HTERT RPE-1 (cell line): ENCODE results near the gene ZNF385B.

Experiments used
- in situ Hi-C: fragments of 300-500 bp; cut with MboI; formaldehyde crosslinking; loops from 4 replicates; pipeline ENCODE4 v1.14.3; 2020; ENCODE audit warnings: low sequenced_read_pairs

ZNF385B gene

GRCh38 chr2:179691235-179691634, 170.2 kb downstream of the ZNF385B start:
- in situ Hi-C loops, result no loop called here

- in situ Hi-C loops, result no loop called here
Measured at GRCh38 chr2:179686718-179687342, 174.6 kb downstream of the ZNF385B start.

- in situ Hi-C loops, result no loop called here
Measured at GRCh38 chr2:179686069-179686468, 175.3 kb downstream of the ZNF385B start.

- in situ Hi-C loops, result no loop called here
Measured at GRCh38 chr2:179685146-179685545, 176.3 kb downstream of the ZNF385B start.

- in situ Hi-C loops, result no loop called here
Measured at GRCh38 chr2:179682756-179683155, 178.7 kb downstream of the ZNF385B start.

- in situ Hi-C loops, result no loop called here
Measured at GRCh38 chr2:179677746-179678505, 183.5 kb downstream of the ZNF385B start.

- in situ Hi-C loops, result no loop called here
Measured at GRCh38 chr2:179677077-179677688, 184.2 kb downstream of the ZNF385B start.

- in situ Hi-C loops, result no loop called here
Measured at GRCh38 chr2:179675435-179675834, 186.0 kb downstream of the ZNF385B start.

GRCh38 chr2:179671043-179671981, 190.1 kb downstream of the ZNF385B start:
- in situ Hi-C loops, result no loop called here

GRCh38 chr2:179669196-179669595, 192.2 kb downstream of the ZNF385B start:
- in situ Hi-C loops, result no loop called here

GRCh38 chr2:179664972-179665812, 196.2 kb downstream of the ZNF385B start:
- in situ Hi-C loops, result no loop called here

- in situ Hi-C loops, result no loop called here
Measured at GRCh38 chr2:179661986-179662385, 199.4 kb downstream of the ZNF385B start.

- in situ Hi-C loops, result no loop called here
Measured at GRCh38 chr2:179657068-179657595, 204.3 kb downstream of the ZNF385B start.

GRCh38 chr2:179655627-179656026, 205.8 kb downstream of the ZNF385B start:
- in situ Hi-C loops, result no loop called here

- in situ Hi-C loops, result no loop called here
Measured at GRCh38 chr2:179654806-179655205, 206.6 kb downstream of the ZNF385B start.

- in situ Hi-C loops, result no loop called here
Measured at GRCh38 chr2:179652296-179652695, 209.1 kb downstream of the ZNF385B start.

GRCh38 chr2:179650420-179650819, 211.0 kb downstream of the ZNF385B start:
- in situ Hi-C loops, result no loop called here

- in situ Hi-C loops, result no loop called here
Measured at GRCh38 chr2:179646862-179647587, 214.4 kb downstream of the ZNF385B start.

- in situ Hi-C loops, result no loop called here
Measured at GRCh38 chr2:179646173-179646769, 215.1 kb downstream of the ZNF385B start.
